Measurements from ENCODE around the gene PAX6.
"Not testable (repeated sequence)": the region's sequence is repeated elsewhere in the genome, so short reads cannot be mapped to it uniquely, and the experiment has no call there.

PAX6 gene

GRCh38 chr11:31763296-31763695 is 47.8 kb downstream of the PAX6 start:
- DNase-seq: no peak

DNA sequence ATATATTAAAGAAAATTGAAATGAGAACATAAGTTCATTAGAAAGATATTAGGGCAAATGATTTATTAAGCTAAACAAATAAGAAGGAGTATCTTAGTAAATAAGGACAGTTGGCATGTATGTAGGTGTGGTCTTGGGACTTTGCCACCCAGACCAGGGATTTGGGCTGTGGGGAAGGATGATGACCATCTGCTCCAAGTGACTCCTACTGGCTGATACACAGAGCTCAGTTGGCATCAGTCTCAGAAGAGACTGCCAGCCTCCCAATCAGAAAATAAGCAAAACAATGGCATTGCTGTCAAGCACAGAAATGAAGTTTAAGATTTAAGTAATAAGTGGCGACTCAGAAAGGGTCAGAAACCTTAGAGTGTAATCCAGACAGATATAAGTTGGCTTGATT is 49.5 kb downstream of the PAX6 start:
- no peak for DNase-seq

- no peak for DNase-seq
Observed at GRCh38 chr11:31757260-31757835, 53.8 kb downstream of the PAX6 start.

DNA sequence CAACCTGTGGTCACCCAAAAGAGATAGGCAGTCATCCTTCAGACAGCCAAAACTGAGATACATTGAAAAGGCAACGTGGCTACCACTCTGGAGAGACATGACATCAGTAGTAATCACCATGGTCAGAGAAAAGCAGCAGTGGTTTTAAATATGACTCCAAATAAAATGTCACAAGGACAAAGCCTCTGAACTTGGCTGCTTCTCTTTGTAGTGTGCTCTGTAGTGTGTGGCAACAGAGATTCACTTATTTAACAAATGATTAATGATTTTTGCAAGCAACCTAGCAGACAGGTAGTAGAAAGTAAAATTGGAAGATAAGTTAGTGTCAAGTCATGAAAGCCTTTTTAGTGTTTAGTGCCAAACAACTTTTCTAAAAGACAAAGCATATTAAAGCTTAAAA is 63.5 kb downstream of the PAX6 start:
- no peak for DNase-seq

DNA sequence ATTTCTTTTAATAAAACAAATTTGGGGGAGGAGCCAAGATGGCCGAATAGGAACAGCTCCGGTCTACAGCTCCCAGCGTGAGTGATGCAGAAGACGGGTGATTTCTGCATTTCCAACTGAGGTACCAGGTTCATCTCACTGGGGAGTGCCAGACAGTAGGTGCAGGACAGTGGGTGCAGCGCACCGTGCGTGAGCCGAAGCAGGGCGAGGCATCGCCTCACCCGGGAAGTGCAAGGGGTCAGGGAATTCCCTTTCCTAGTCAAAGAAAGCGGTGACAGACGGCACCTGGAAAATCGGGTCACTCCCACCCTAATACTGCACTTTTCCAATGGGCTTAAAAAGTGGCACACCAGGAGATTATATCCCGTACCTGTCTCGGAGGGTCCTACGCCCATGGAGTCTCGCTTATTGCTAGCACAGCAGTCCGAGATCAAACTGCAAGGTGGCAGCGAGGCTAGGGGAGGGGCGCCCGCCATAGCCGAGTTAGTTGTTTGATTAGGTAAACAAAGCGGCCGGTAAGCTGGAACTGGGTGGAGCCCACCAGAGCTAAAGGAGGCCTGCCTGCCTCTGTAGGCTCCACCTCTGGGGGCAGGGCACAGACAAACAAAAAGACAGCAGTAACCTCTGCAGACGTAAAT is 70.3 kb downstream of the PAX6 start:
- DNase-seq: not testable (repeated sequence)

GRCh38 chr11:31740131-31740530 is 71.0 kb downstream of the PAX6 start:
- no peak for DNase-seq

All from GOT3 (cell line).